Panc1 (cell line): ENCODE measurements around the gene SNPH. TPM values are rescaled to one million over a fixed set of nuclear protein-coding genes. Genes with fewer than 3 reads are reported as not detected.

Experiments
- ATAC-seq: fragments of 200-7000 bp; cut with Tn5 transposase; 2 replicates; pipeline ENCODE4 v1.9.1; 2020; ENCODE audit warnings: mild to moderate bottlenecking, moderate library complexity
- BruUV-seq: library from RNA; stranded (reverse); fragments of 400-500 nt; replicated peaks from 2 replicates; lab custom pipeline; 2021; lab: Mats Ljungman, UMichigan
- CTCF ChIA-PET: fragments of 300-600 bp; sonication (Branson Sonifier 250); formaldehyde crosslinking; loops from one replicate; lab custom pipeline; 2022; ENCODE audit warnings: antibody characterized with exemption; lab: Charles Lee
- POLR2A ChIA-PET: fragments of 300-600 bp; sonication (Branson Sonifier 250); formaldehyde crosslinking; loops from one replicate; lab custom pipeline; 2022; ENCODE audit warnings: antibody characterized with exemption; lab: Charles Lee
- DNase-seq: peaks from one replicate; pipeline ENCODE4 v3.0.0-alpha.2; 2010; ENCODE audit warnings: low read depth, low spot score
- H3K27ac ChIP-seq: 2 replicates; pipeline ENCODE4 v1.5.1; 2011; ENCODE audit warnings: mild to moderate bottlenecking, low read length, inconsistent platforms
- H3K27me3 ChIP-seq: fragments of 200-500 bp; sonication (Bioruptor generic); 2 replicates; pipeline ENCODE4 v1.6.0; 2014; ENCODE audit warnings: low read length, inconsistent platforms; ENCODE audit not compliant: control insufficient read depth, insufficient read depth
- H3K36me3 ChIP-seq: fragments of 200-500 bp; sonication (Bioruptor generic); 2 replicates; pipeline ENCODE4 v1.5.1; 2014; ENCODE audit warnings: inconsistent platforms, mild to moderate bottlenecking, low read length, moderate library complexity; ENCODE audit not compliant: control insufficient read depth, insufficient read depth
- H3K4me1 ChIP-seq: 2 replicates; pipeline ENCODE4 v1.5.1; 2011; ENCODE audit warnings: inconsistent platforms, mild to moderate bottlenecking, low read length, moderate library complexity; ENCODE audit not compliant: control insufficient read depth, insufficient read depth
- H3K4me3 ChIP-seq, 2 experiments: 2 replicates each; pipeline ENCODE4 v1.5.1; 2011 to 2012; ENCODE audit warnings: low read depth in 2 of 2, low read length in 2 of 2, mild to moderate bottlenecking in 2 of 2, inconsistent platforms in 1 of 2, moderate library complexity in 1 of 2
- H3K9me3 ChIP-seq: fragments of 200-500 bp; sonication (Bioruptor generic); 2 replicates; pipeline ENCODE4 v1.5.1; 2014; ENCODE audit warnings: low read depth, mild to moderate bottlenecking, inconsistent platforms, low read length, moderate library complexity; ENCODE audit not compliant: control insufficient read depth, insufficient read depth
- POLR2AphosphoS5 ChIP-seq: IDR thresholded peaks from 2 replicates; pipeline ENCODE4 v1.6.1; 2012; ENCODE audit warnings: mild to moderate bottlenecking, low read depth, low read length, moderate library complexity
- SIN3A ChIP-seq: IDR thresholded peaks from 2 replicates; pipeline ENCODE4 v1.6.1; 2012; ENCODE audit warnings: low read depth, mild to moderate bottlenecking, low read length, moderate library complexity, borderline replicate concordance; ENCODE audit not compliant: insufficient read depth
- TCF7L2 ChIP-seq: IDR thresholded peaks from 2 replicates; pipeline ENCODE4 v1.6.1; 2011; ENCODE audit warnings: mild to moderate bottlenecking, low read depth, low read length, inconsistent platforms
- in situ Hi-C: cut with HindIII; loops from 2 replicates; pipeline ENCODE4 v1.10.0; 2016; ENCODE audit warnings: low sequenced_read_pairs, low pct_unique_long_range_greater_than_20kb
- intact Hi-C: fragments of 100-400 bp; cut with micrococcal nuclease; formaldehyde crosslinking; loops from one replicate; pipeline ENCODE4 v1.10.0; 2022; ENCODE audit not compliant: unreplicated experiment
- total RNA-seq: library from RNA; stranded (reverse); gene quantifications from one replicate; pipeline ENCODE4 v1.2.1, GENCODE V29; 2021; ENCODE audit not compliant: unreplicated experiment
- TF ChIP-seq, protein P1 (sequence below), 2 experiments: IDR thresholded peaks; 2 replicates each; pipeline ENCODE4 v1.6.1; 2011 to 2012; ENCODE audit warnings: low read depth in 2 of 2, control low read depth in 1 of 2, low read length in 1 of 2, mild to moderate bottlenecking in 1 of 2, moderate library complexity in 1 of 2; ENCODE audit not compliant: insufficient read depth in 1 of 2
- TF ChIP-seq, protein P2 (sequence below): fragments of 450-650 bp; IDR thresholded peaks from 2 replicates; pipeline ENCODE4 v1.5.1; 2017; ENCODE audit warnings: mild to moderate bottlenecking

SNPH gene
- total RNA-seq, 1 experiment from 2014 or later, result 6.4 TPM

DNA sequence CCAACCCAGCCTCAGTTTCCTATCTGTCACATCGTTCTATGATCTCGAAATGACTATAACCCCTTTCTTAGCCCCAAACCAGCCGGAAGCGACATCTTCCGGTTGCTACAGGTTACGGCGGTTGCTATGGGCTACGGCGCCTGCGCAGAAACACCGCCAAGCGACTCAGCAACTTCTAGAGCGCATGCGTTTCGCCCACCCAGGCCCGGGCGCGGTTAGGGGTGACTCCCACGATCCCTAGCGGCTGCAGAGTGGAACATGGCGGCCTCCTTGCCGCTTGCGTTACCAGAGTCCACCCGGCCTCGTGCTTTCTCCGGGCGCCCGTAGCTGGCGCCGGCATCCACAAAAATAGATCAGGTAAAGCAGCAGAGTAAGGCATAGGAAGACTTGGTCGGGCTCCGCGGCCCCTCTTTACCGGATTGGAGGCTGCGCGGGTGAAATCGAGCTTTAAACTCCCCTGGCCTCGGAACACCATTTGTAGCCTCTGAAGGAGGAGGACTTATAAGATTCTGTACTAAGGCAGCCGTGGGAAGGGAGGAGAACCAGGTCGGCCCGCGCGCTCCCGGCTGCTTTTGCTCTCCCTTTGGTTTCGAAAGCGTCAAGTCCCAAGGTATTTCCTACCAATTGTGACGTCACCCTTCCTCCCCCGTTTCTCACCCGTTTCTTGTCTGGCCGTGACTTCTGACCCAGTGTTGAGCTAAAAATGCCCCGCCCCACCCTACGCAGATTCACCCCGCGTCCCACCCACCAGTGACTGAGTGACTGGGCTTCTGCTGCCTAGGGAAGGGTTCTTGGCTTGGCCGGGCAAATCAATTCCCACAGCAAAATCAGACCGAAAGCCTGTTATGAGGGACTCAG is 59.3 kb downstream of the SNPH start:
- no peaks in the 10 kb centered on the region for H3K27me3 ChIP-seq
- intact Hi-C loops, result loop anchor here (5.0 kb wide), 1 partner anchor 142 kb away; the partner anchor contains the start of gene NSFL1C
- BruUV-seq, result TSS peak; percentile 77
- H3K4me1 ChIP-seq, result peaks cover 41% of the 10 kb centered on the region
- ChIA-PET CTCF (no interaction called here), POLR2A (interaction anchor here (1.2 to 1.5 kb wide), 2 partner anchors 11 to 27 kb away, joined by 3 to 5 read pairs; no protein-coding TSS in a partner anchor)
- DNase-seq (peak; percentile 80), ATAC-seq (peak; percentile 94)
- no peaks in the 10 kb centered on the region for H3K9me3 ChIP-seq
- peak overlapping the region; percentile 96 for H3K27ac ChIP-seq
- no peaks in the 10 kb centered on the region for H3K36me3 ChIP-seq
- in situ Hi-C loops, result no loop called here
- TF ChIP-seq POLR2AphosphoS5, result peak; percentile 94
- TF ChIP-seq, protein P1, sequence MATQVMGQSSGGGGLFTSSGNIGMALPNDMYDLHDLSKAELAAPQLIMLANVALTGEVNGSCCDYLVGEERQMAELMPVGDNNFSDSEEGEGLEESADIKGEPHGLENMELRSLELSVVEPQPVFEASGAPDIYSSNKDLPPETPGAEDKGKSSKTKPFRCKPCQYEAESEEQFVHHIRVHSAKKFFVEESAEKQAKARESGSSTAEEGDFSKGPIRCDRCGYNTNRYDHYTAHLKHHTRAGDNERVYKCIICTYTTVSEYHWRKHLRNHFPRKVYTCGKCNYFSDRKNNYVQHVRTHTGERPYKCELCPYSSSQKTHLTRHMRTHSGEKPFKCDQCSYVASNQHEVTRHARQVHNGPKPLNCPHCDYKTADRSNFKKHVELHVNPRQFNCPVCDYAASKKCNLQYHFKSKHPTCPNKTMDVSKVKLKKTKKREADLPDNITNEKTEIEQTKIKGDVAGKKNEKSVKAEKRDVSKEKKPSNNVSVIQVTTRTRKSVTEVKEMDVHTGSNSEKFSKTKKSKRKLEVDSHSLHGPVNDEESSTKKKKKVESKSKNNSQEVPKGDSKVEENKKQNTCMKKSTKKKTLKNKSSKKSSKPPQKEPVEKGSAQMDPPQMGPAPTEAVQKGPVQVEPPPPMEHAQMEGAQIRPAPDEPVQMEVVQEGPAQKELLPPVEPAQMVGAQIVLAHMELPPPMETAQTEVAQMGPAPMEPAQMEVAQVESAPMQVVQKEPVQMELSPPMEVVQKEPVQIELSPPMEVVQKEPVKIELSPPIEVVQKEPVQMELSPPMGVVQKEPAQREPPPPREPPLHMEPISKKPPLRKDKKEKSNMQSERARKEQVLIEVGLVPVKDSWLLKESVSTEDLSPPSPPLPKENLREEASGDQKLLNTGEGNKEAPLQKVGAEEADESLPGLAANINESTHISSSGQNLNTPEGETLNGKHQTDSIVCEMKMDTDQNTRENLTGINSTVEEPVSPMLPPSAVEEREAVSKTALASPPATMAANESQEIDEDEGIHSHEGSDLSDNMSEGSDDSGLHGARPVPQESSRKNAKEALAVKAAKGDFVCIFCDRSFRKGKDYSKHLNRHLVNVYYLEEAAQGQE (IDR thresholded peaks at IDR 0.05; ENCODE audit: insufficient read depth in 1 of 2, low read depth in 2 of 2, low read length in 1 of 2), result no peak
- TF ChIP-seq, protein P2, sequence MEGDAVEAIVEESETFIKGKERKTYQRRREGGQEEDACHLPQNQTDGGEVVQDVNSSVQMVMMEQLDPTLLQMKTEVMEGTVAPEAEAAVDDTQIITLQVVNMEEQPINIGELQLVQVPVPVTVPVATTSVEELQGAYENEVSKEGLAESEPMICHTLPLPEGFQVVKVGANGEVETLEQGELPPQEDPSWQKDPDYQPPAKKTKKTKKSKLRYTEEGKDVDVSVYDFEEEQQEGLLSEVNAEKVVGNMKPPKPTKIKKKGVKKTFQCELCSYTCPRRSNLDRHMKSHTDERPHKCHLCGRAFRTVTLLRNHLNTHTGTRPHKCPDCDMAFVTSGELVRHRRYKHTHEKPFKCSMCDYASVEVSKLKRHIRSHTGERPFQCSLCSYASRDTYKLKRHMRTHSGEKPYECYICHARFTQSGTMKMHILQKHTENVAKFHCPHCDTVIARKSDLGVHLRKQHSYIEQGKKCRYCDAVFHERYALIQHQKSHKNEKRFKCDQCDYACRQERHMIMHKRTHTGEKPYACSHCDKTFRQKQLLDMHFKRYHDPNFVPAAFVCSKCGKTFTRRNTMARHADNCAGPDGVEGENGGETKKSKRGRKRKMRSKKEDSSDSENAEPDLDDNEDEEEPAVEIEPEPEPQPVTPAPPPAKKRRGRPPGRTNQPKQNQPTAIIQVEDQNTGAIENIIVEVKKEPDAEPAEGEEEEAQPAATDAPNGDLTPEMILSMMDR, result no peak
- peak overlapping the region; percentile 91 to 96 for H3K4me3 ChIP-seq

DNA sequence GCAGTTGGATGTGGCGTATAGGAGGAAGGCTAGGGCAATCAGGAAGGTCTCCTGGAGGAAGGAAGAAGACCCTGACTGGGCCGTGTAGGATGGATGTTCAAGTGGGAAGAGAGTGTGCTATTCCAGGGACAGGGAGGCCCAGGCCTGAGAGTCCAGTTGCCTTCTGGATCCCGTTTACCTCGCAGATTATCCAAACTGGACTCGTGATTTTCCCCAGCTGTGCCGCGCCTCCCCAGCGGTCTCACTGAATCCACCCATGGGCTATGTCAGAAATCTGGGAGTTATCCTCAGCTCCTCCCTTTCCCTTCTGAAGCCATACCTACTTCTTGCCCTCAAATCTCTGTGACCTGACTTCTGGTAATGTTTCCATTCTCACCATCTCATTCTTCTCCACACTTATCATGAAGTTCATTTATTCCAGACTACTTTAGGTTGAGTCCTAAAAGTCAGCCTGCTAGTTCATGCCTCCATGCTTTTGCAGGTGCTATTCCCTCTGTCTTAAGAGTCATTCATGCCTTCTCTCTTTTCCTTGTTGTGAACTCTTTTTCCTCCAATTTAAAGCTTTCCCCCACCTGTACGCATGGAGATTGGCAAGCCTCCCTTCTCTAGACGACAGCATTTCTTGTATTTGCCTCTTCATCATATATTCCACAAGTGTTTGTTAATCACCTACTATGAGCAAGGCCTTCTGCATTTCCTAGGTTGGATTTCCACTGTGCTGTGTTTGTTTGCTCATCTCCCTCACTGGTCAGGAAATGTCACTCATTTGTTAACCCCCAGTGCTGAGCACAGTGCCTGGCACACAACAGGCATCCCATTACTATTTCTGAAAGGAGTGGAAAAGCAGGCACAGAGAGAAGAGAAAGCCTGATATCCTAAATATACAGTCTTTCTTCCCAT is 60.2 kb downstream of the SNPH start:
- ChIA-PET CTCF (no interaction called here), POLR2A (interaction anchor here (1.2 to 1.5 kb wide), 2 partner anchors 10 to 28 kb away, joined by 3 to 5 read pairs; no protein-coding TSS in a partner anchor)
- TF ChIP-seq POLR2AphosphoS5, result no peak; the same call in 1 of the 2 replicates
- TF ChIP-seq SIN3A, result no peak
- no peak for TF ChIP-seq TCF7L2
- TF ChIP-seq, protein P1 (IDR thresholded peaks at IDR 0.05; ENCODE audit: insufficient read depth in 1 of 2, low read depth in 2 of 2, low read length in 1 of 2), result no peak
- TF ChIP-seq, protein P2, result no peak
- Histone ChIP-seq H3K9me3 (no peaks in the 10 kb centered on the region), H3K4me3 (peak overlapping the region; percentile 91 to 96), H3K27ac (peak overlapping the region; percentile 96), H3K36me3 (no peaks in the 10 kb centered on the region), H3K27me3 (no peaks in the 10 kb centered on the region), H3K4me1 (peaks cover 41% of the 10 kb centered on the region)
- ATAC-seq (no peak; the same call in 1 of the 2 replicates), DNase-seq (no peak)
- BruUV-seq, result no TSS peak
- intact Hi-C loops (loop anchor here (5.0 kb wide), 1 partner anchor 141 kb away; the partner anchor contains the start of gene NSFL1C), in situ Hi-C loops (no loop called here)
